Epithelial cell of proximal tubule (primary cell): Measurements from ENCODE around the gene ZNF608. TPM values are rescaled to one million over a fixed set of nuclear protein-coding genes. Genes with fewer than 3 reads are reported as not detected.

ENCODE experiments used
- DNase-seq: peaks from one replicate; pipeline ENCODE4 v3.0.0-alpha.2; 2011; ENCODE audit warnings: low read depth
- H3K4me3 ChIP-seq: 2 replicates; pipeline ENCODE4 v1.5.1; 2011; ENCODE audit warnings: low read depth, mild to moderate bottlenecking, low read length
- total RNA-seq: library from RNA; depleted of rRNA; stranded (reverse); fragments of >200 nt; gene quantifications from 2 replicates; pipeline ENCODE4 v1.2.3, GENCODE V29; 2015
- TF ChIP-seq, protein P1 (sequence below): conservative IDR thresholded peaks from 2 replicates; pipeline ENCODE4 v1.5.1; 2012; ENCODE audit warnings: low read depth, mild to moderate bottlenecking, low read length

Gene ZNF608
- total RNA-seq, 1 donor from 2014 or later, result 38.0 TPM

GRCh38 chr5:124746916-124747790 is 714 bp upstream of the ZNF608 start:
- peak; percentile 88 for DNase-seq
- H3K4me3 ChIP-seq, result peak overlapping the region; percentile 77
- TF ChIP-seq, protein P1, sequence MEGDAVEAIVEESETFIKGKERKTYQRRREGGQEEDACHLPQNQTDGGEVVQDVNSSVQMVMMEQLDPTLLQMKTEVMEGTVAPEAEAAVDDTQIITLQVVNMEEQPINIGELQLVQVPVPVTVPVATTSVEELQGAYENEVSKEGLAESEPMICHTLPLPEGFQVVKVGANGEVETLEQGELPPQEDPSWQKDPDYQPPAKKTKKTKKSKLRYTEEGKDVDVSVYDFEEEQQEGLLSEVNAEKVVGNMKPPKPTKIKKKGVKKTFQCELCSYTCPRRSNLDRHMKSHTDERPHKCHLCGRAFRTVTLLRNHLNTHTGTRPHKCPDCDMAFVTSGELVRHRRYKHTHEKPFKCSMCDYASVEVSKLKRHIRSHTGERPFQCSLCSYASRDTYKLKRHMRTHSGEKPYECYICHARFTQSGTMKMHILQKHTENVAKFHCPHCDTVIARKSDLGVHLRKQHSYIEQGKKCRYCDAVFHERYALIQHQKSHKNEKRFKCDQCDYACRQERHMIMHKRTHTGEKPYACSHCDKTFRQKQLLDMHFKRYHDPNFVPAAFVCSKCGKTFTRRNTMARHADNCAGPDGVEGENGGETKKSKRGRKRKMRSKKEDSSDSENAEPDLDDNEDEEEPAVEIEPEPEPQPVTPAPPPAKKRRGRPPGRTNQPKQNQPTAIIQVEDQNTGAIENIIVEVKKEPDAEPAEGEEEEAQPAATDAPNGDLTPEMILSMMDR, result no peak

DNA sequence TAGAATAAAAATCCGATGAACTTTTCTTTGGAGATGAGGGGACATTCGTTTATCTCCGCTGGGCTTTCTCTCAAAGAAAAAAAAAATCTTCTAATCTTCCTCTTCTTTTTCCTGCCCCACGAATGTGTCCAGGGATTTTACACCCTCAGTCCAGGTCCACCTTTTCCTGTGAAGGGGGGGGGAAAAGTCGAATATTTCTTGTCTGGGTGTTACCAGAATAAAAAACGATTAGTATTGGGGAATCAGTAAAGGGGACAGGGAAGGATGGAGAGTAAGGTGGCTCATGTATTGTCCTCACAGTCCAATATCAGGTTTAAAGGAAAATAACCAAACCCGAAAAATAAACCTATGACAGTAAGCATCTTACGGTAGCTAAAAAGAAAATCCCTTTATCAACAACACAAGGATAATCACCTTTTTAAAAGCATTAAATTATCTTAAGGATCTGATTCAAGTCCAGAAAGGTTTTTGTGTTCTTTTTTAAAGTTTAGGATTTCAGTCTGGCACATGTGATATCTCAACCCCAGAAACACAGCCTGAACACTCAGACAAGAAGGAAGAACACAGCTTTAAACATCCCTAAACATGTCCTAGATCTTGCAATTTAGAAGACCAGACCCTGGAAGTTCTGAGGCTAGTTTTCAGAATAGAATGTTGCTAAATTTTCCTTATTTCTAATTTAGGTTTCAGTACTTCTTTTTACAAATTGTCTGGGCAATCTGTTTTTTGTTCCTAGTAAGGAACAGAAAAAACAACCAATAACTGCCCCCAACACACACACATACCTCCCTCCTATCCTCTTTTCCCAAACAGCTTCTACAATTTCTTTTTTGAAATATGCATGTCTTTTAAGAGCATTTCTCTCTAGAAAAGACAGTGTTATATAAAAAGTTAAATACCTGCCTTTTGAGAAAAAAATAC is 1.2 kb downstream of the ZNF608 start:
- DNase-seq, result no peak
- TF ChIP-seq, protein P1, result no peak

GRCh38 chr5:124744170-124744971 is 2.1 kb downstream of the ZNF608 start:
- peak overlapping the region; percentile 77 for H3K4me3 ChIP-seq
- DNase-seq, result no peak
- TF ChIP-seq, protein P1, result peak; percentile 19

More for the DNA sequence above, 1.2 kb downstream of the ZNF608 start:
- peak overlapping the region; percentile 77 for H3K4me3 ChIP-seq

DNA sequence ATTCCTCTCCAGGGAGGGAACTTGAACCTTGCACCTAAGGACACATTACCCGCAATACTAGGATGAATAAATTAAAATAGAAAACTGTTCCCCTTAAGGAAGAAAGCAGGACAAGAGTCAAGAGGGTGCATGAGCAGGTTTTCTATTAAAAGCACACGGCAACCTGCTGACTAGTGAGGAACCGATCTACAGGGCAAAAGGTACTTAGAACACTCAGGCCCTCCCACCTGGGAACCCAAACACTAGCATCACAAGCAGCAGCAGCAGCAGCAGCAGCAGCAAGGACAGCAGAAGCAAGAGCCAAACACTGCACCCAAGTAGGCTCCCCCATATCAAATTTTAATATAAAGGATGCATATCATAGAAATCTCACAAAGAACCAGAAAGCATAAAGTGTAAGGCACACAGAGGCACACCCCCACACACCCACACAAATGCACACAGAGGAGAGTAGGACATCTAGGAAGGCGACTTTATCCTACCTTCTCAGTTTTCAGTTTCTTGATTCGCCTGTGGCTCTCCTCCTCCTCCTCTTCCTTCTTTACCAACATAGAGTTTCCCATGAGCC is 2.8 kb downstream of the ZNF608 start:
- H3K4me3 ChIP-seq, result peak overlapping the region; percentile 77
- peak; percentile 76 for DNase-seq

DNA sequence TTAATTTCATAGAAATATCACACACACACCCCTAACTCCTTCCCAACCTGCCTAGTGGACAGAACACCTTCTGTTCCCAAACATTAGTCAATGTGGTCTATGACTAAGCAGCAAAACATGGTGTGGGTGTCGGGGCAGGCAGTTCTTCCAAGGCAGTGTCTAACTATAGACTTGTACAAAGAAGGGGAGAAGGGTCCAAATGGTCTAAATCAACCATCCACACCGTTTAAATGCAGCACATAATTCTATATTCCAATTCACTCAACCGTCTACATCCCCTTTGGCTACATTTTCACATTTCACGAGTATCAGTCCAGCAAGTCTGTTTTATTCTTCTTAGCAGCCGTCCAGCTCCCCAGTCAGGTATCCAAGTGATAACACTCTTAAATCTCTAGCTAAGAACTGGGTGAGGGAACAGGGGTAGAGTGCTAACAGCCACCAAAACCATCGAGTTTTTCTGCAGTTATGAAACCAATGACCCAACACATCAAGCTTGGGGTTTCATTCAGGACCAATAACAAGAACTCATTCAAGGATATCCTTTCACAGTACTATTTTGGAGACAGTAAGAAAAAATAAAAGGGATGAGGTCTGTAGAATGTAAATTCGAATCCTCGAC is 3.3 kb downstream of the ZNF608 start:
- H3K4me3 ChIP-seq, result peak overlapping the region; percentile 77
- peak; percentile 86 for DNase-seq
- TF ChIP-seq, protein P1, result no peak

More for the DNA sequence above, 2.8 kb downstream of the ZNF608 start:
- TF ChIP-seq, protein P1, result no peak

DNA sequence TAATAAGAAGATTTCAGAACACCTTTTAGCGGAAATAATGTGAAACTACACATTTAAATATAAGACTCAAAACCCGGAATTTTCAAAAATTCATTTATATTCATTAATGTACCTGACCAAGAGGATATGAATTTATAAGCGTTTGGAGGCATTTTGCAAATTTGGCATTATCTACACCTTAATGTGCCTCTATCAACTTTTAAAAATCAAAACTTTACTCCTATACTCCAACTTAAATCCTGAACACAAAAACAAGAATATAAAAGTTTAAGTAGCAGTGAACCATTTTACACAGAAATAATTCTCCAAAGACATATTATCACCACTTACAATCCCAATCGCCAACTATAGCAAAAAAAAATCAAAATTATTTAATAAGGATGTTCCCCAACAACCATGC is 3.9 kb downstream of the ZNF608 start:
- H3K4me3 ChIP-seq, result peak overlapping the region; percentile 77
- TF ChIP-seq, protein P1, result no peak

More for the DNA sequence above, 3.9 kb downstream of the ZNF608 start:
- no peak for DNase-seq
